Fibroblast of mammary gland (primary cell): Measurements from ENCODE around the gene EFCAB5.
A peak's percentile ranks its signal among the peaks of the same experiment; 100 is the strongest.
"Not testable (repeated sequence)": the region's sequence is repeated elsewhere in the genome, so short reads cannot be mapped to it uniquely, and the experiment has no call there.

Experiments
- DNase-seq: peaks from one replicate; pipeline ENCODE4 v3.0.0-alpha.2; 2010; ENCODE audit warnings: low read depth
- H3K4me3 ChIP-seq: 2 replicates; pipeline ENCODE4 v1.5.1; 2011; ENCODE audit warnings: low read depth, mild to moderate bottlenecking, low read length, moderate library complexity; ENCODE audit not compliant: control insufficient read depth
- CTCF ChIP-seq: conservative IDR thresholded peaks from 2 replicates; pipeline ENCODE4 v1.5.1; 2011; ENCODE audit warnings: low read depth, low read length, inconsistent platforms; ENCODE audit not compliant: control insufficient read depth, insufficient read depth

EFCAB5 gene

GRCh38 chr17:30002088-30002487 lies 60.7 kb downstream of the EFCAB5 start:
- TF ChIP-seq CTCF, result no peak
- DNase-seq, result no peak
- H3K4me3 ChIP-seq, result no peak overlapping the region

GRCh38 chr17:30005709-30006320 lies 64.4 kb downstream of the EFCAB5 start:
- TF ChIP-seq CTCF, result no peak
- no peak overlapping the region for H3K4me3 ChIP-seq
- no peak for DNase-seq

- DNase-seq, result peak; percentile 6
- not testable (repeated sequence) for H3K4me3 ChIP-seq
Measured at GRCh38 chr17:30011934-30012333, 70.5 kb downstream of the EFCAB5 start.

- DNase-seq, result peak; percentile 61
- no peak overlapping the region for H3K4me3 ChIP-seq
- peak; percentile 87 for TF ChIP-seq CTCF
Measured at GRCh38 chr17:30021708-30022317, 80.4 kb downstream of the EFCAB5 start.

GRCh38 chr17:30025325-30025724 lies 83.9 kb downstream of the EFCAB5 start:
- not testable (repeated sequence) for DNase-seq, H3K4me3 ChIP-seq

- DNase-seq, result no peak
- TF ChIP-seq CTCF, result no peak
- no peak overlapping the region for H3K4me3 ChIP-seq
Measured at GRCh38 chr17:30027676-30028075, 86.2 kb downstream of the EFCAB5 start.

- no peak for DNase-seq
- TF ChIP-seq CTCF, result no peak
- H3K4me3 ChIP-seq, result no peak overlapping the region
Measured at GRCh38 chr17:30031214-30031869, 89.9 kb downstream of the EFCAB5 start.
